Measurements from ENCODE around the gene CACHD1. TPM values are rescaled to one million over a fixed set of nuclear protein-coding genes. Genes with fewer than 3 reads are reported as not detected.

The CACHD1 gene
- total and polyA plus RNA-seq, 9 of the 15 experiments (the other 6 are each of a cell fraction or from before 2014, with no cell fraction given) = 0.07 TPM; not detected in 8

- no peak for TF ChIP-seq HMGXB4 (CRISPR knock-in tag; IDR thresholded peaks at IDR 0.05)
- TF ChIP-seq, protein P1, sequence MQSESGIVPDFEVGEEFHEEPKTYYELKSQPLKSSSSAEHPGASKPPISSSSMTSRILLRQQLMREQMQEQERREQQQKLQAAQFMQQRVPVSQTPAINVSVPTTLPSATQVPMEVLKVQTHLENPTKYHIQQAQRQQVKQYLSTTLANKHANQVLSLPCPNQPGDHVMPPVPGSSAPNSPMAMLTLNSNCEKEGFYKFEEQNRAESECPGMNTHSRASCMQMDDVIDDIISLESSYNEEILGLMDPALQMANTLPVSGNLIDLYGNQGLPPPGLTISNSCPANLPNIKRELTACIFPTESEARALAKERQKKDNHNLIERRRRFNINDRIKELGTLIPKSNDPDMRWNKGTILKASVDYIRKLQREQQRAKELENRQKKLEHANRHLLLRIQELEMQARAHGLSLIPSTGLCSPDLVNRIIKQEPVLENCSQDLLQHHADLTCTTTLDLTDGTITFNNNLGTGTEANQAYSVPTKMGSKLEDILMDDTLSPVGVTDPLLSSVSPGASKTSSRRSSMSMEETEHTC (IDR thresholded peaks at IDR 0.05) = no peak
- TF ChIP-seq TAF9B (IDR thresholded peaks at IDR 0.05; ENCODE audit: partially characterized antibody) = no peak
- TF ChIP-seq ELK1 (CRISPR knock-in tag; IDR thresholded peaks at IDR 0.05) = no peak
- TF ChIP-seq, protein P2, sequence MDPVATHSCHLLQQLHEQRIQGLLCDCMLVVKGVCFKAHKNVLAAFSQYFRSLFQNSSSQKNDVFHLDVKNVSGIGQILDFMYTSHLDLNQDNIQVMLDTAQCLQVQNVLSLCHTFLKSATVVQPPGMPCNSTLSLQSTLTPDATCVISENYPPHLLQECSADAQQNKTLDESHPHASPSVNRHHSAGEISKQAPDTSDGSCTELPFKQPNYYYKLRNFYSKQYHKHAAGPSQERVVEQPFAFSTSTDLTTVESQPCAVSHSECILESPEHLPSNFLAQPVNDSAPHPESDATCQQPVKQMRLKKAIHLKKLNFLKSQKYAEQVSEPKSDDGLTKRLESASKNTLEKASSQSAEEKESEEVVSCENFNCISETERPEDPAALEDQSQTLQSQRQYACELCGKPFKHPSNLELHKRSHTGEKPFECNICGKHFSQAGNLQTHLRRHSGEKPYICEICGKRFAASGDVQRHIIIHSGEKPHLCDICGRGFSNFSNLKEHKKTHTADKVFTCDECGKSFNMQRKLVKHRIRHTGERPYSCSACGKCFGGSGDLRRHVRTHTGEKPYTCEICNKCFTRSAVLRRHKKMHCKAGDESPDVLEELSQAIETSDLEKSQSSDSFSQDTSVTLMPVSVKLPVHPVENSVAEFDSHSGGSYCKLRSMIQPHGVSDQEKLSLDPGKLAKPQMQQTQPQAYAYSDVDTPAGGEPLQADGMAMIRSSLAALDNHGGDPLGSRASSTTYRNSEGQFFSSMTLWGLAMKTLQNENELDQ (CRISPR knock-in tag; IDR thresholded peaks at IDR 0.05; ENCODE audit: borderline replicate concordance) = no peak
Measured at GRCh38 chr1:64564891-64565290, 95.0 kb downstream of the CACHD1 start (continued).

Measured in K562 (cell line).